Measurements from ENCODE around the gene KCNIP3. TPM values are rescaled to one million over a fixed set of nuclear protein-coding genes. Genes with fewer than 3 reads are reported as not detected.

Gene KCNIP3
- total RNA-seq (2022; extraction: Qiagen RNA extraction; ENCODE audit: low read depth) = 0.83 to 1.9 TPM (median 1.6 TPM) in 5 replicates

DNA sequence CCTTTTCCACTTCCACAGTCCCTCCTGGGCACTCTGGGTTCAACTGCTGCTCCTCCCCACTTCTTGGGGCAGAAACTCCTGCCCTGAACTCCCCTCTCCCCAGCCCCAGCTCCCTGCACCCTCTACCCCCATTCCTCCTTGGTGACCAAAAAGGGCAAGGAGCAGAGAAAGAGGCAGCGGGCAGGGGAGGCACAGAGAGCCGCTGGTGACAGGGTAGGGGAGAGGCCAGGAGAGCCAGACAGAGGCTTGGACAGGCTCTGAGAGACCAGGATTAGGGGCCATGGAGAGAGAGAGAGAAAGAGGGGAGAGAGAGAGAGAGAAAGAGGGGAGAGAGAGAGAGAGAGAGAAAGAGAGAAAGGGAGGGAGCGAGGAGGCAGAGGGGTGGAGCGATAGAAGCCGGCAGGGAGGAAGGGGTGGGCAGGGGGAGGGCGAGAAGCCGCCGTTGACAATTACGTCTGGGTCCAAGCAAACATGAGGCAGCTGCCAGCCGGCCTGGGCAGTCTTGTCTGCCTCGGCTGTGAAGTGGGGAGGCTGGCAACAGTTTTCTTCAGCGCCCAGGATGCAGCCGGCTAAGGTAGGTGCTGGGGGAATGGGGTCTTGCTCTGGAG lies at the start of gene KCNIP3:
TSS of gene KCNIP3 (plus strand) at position 468 of the 608 bp plus-strand sequence. CDS start at position 560, 92 bp downstream.

DNA sequence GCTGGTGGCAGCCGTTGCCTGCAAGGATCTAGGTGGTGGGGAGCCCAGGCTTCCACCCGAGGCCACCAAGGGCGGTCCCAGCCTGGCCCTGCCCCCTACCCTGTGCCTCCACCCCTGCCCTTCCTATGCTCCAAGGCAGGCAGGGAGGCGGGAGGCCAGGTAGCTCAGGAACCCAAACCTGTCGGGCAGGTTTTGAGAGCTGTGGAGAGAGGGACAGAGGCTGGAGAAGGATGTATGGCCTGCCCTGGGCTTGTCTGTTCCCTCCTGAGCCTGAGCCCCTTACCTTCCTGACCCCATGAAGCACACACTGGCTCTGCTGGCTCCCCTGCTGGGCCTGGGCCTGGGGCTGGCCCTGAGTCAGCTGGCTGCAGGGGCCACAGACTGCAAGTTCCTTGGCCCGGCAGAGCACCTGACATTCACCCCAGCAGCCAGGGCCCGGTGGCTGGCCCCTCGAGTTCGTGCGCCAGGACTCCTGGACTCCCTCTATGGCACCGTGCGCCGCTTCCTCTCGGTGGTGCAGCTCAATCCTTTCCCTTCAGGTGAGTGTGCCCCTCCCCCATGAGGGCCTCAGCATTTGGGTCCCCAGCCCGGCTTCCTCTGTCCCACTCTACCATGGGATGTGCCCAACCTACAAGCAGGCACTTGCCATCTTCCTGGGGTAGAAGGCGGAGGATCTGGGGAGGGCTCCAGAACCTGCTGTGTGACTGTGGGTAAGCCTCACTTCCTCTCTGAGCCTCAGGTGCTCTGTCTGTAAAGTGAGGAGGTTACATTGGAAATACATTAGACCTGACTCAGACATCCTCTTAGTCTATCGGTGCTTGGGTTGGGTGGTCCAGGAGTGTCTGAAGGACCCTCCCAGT lies 22.6 kb upstream of the KCNIP3 start, which contains the start of gene PROM2:
TSS of gene PROM2 (plus strand) at position 159 of the 860 bp plus-strand sequence. CDS start at position 296, 137 bp downstream.

DNA sequence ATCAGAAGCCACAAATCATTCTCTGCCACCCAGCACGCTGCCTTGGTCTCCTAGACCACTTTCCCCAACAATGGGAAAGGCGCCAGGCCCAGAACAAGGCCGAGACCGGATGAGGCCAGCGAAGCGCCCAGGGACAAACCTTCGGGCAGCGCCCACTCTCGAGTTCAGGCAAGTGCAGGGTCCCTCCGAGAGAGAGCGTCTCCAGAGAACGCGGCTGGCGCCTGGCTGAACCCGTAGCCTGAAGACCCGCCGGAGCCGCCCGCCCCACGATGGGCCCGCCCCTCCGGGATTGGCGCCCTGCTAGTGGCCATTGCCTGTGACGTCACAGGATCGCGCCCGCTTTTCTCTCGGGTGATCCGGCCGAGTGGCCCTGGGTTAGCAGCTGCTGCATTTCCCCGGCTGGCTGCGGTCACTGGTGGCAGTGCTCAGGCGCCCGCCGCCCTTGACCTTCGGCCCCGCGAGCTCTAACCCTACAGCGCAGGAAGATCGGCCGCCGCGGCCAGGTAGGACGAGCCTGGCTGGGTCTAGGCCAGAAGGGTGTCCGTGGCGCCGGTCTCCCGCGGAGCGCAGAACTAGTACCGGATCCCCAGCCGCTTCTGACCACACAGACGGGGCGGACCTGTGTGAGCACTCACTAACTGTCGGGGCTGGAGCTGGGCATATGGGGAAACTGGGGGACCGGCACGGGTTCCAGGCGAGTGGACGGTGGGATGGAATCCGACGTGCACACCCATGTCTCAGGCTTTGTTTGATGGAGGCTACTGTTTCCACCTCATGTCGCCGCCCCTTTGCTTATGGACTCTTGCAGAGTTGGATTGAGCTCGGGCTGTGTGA lies 105.4 kb downstream of the KCNIP3 start, which contains the start of gene FAHD2A:
TSS of gene FAHD2A (plus strand) at position 339 of the 834 bp plus-strand sequence. CDS start 2,851 bp downstream, outside the sequence.

Other genes starting within 250 kb of the KCNIP3 start
- 74.0 to 77.7 TPM (median 76.6 TPM) in 5 replicates for gene MRPS5, start 175.5 kb upstream of the KCNIP3 start, total RNA-seq (2022; extraction: Qiagen RNA extraction; ENCODE audit: low read depth)
- 4.6 to 7.2 TPM (median 6.2 TPM) in 5 replicates for gene ZNF514, start 137.5 kb upstream of the KCNIP3 start, total RNA-seq (2022; extraction: Qiagen RNA extraction; ENCODE audit: low read depth)
- gene ZNF2, start 131.5 kb upstream of the KCNIP3 start, total RNA-seq (2022; extraction: Qiagen RNA extraction; ENCODE audit: low read depth) = 3.1 to 4.1 TPM (median 3.4 TPM) in 5 replicates
- gene ZNF892, start 89.8 kb upstream of the KCNIP3 start, total RNA-seq (2022; extraction: Qiagen RNA extraction; ENCODE audit: low read depth) = 0.23 to 0.51 TPM (median 0.42 TPM) in 5 replicates
- gene PROM2, start 22.9 kb upstream of the KCNIP3 start, total RNA-seq (2022; extraction: Qiagen RNA extraction; ENCODE audit: low read depth) = 0.13 TPM in 1 of 5 replicates, not detected in the others
- 25.5 to 33.0 TPM (median 30.8 TPM) in 5 replicates for gene FAHD2A, start 105.4 kb downstream of the KCNIP3 start, total RNA-seq (2022; extraction: Qiagen RNA extraction; ENCODE audit: low read depth)
- gene TRIM43B, start 187.4 kb downstream of the KCNIP3 start, total RNA-seq (2022; extraction: Qiagen RNA extraction; ENCODE audit: low read depth) = 0.14 TPM in 1 of 5 replicates, not detected in the others

Data from A549 treated with RU486 at 1 μM for 4 hours (cell line).